Large intestine (tissue), 3 donors: Measurements from ENCODE around the gene CDS2. TPM values are rescaled to one million over a fixed set of nuclear protein-coding genes. Genes with fewer than 3 reads are reported as not detected.
"Not testable (repeated sequence)": the region's sequence is repeated elsewhere in the genome, so short reads cannot be mapped to it uniquely, and the experiment has no call there.

Source experiments
- DNase-seq, 2 donors: peaks; one replicate each; pipeline versions ENCODE4 v3.0.0 to v3.0.0-alpha.2; 2013
- H3K27ac ChIP-seq: one replicate; pipeline ENCODE4 v1.5.1; 2013; ENCODE audit warnings: low read length
- H3K27me3 ChIP-seq: 2 replicates; pipeline ENCODE4 v1.6.1; 2013; ENCODE audit warnings: low read length; ENCODE audit not compliant: control insufficient read depth, insufficient read depth
- H3K36me3 ChIP-seq: 2 replicates; pipeline ENCODE4 v1.6.1; 2013; ENCODE audit warnings: low read length; ENCODE audit not compliant: control insufficient read depth, insufficient read depth
- H3K4me1 ChIP-seq: one replicate; pipeline ENCODE4 v1.6.1; 2013; ENCODE audit warnings: low read length; ENCODE audit not compliant: control insufficient read depth, insufficient read depth
- H3K4me3 ChIP-seq: one replicate; pipeline ENCODE4 v1.5.1; 2013; ENCODE audit warnings: low read length
- H3K9me3 ChIP-seq: one replicate; pipeline ENCODE4 v1.6.1; 2013; ENCODE audit warnings: mild to moderate bottlenecking, low read depth, low read length, moderate library complexity; ENCODE audit not compliant: control insufficient read depth
- WGBS: methylation state at CpG from one replicate; pipeline ENCODE4 v1.1.5; 2013; ENCODE audit warnings: low lambda C conversion rate; ENCODE audit not compliant: insufficient coverage; 5-methylcytosine and 5-hydroxymethylcytosine counted together
- polyA plus RNA-seq: library from polyadenylated mRNA; unstranded; fragments of 120-200 nt; gene quantifications from one replicate; pipeline ENCODE4 v1.2.1, GENCODE V29; 2013

The CDS2 gene
- polyA plus RNA-seq, 1 donor: 17.0 TPM

DNA sequence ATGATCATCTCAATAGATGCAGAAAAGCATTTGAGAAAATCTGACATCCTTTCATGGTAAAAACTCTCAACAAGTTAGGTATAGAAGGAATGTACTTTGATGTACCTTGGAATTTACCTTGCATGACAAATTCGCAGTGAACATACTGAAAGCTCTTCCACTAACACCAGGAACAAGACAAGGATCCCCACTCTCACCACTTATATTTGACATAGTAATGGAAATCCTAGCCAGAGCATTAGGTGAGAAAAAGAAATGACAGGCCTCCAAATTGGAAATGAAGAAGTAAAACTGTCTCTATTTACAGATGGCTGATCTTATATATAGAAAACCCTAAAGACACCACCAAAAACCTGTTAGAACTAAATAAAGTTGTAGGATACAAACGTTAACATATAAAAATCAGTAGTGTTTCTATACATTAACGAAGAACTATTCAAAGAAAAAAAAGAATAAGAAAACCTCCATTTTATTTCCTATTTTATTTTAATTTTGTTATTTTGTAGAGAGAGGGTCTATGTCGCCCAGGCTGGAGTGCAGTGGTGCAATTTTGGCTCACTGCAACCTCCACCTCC is 34.0 kb upstream of the CDS2 start:
- Histone ChIP-seq H3K4me1 (peaks cover 3% of the 10 kb centered on the region), H3K36me3 (peaks cover 8% of the 10 kb centered on the region), H3K27me3 (no peaks in the 10 kb centered on the region), H3K9me3 (no peaks in the 10 kb centered on the region), H3K4me3 (no peak overlapping the region), H3K27ac (no peak overlapping the region)
- 71% methylated on average over 1 of the region's 4 CpGs for WGBS
- DNase-seq: no peak

DNA sequence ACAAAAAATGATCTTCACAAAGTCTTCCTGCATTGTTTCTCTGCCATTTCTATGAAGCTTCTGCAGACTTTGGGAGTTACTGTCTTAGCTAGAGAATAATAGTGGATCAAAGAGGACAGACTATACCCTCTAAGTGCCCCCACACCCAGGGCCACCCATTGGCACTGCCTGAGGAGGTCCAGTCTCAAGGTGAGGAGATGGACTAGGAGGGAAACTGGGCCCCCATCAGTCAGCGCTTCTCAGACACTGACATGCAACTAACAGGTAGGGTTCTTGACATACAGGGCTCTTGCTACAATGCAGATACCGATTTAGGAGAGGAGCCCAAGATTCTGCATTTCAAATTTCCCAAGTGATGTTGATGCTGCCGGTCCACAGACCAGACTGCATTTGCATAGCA is 31.4 kb upstream of the CDS2 start:
- WGBS: no CpG with 5 or more reads among the region's 3 CpGs
- H3K4me3 ChIP-seq: no peak overlapping the region
- H3K4me1 ChIP-seq: peaks cover 3% of the 10 kb centered on the region
- H3K36me3 ChIP-seq: peaks cover 25% of the 10 kb centered on the region
- no peaks in the 10 kb centered on the region for H3K27me3 ChIP-seq
- no peaks in the 10 kb centered on the region for H3K9me3 ChIP-seq
- no peak for DNase-seq
- no peak overlapping the region for H3K27ac ChIP-seq

DNA sequence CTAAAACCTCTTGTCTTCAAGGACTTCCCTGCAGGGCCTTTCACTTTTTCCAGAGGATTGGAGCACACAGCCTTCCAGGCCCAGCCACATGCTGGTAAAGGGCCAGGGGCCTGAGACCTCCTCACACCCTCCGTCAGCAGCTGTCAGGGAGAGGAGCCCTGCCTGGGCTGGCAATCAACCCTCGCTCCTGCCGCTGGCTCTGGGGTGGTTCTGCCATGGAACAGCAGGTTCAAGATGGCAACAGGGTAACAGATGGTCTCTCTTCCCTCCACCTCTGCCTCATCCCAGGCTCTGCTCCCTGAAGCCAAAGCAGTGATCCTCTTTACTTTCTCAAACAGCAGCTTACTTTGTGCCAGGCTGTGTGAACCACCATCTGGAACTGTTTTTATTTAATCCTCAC is 30.9 kb upstream of the CDS2 start:
- Histone ChIP-seq H3K4me1 (peaks cover under 1% of the 10 kb centered on the region), H3K4me3 (no peak overlapping the region), H3K36me3 (peaks cover 28% of the 10 kb centered on the region), H3K27me3 (no peaks in the 10 kb centered on the region), H3K9me3 (no peaks in the 10 kb centered on the region), H3K27ac (no peak overlapping the region)
- DNase-seq: no peak
- no CpG with 5 or more reads among the region's 3 CpGs for WGBS

DNA sequence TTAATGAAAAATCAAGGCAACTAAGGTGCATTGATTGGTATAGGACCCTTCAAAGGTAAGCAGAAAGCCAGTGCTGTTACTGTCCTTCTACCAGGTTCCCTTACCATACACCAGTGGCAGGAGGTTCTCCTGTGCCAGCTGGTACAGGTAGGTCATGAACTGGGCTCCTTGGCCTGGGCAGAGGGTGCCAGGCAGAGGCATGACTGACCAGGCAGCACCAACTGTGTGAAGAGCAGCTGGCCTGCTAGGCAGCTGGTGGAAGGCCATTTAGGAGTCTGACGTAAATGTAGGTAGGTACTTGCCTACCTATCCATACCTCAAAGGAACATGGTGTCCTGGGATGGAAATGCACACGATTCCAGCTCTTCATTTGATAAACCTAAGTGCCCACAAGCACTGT is 30.3 kb upstream of the CDS2 start:
- WGBS: no CpG with 5 or more reads among the region's 2 CpGs
- DNase-seq: no peak

GRCh38 chr20:5099009-5099408 is 27.8 kb upstream of the CDS2 start:
- not testable (repeated sequence) for H3K9me3 ChIP-seq, H3K27me3 ChIP-seq, DNase-seq, H3K4me1 ChIP-seq, H3K27ac ChIP-seq, H3K4me3 ChIP-seq
- H3K36me3 ChIP-seq: peaks cover 49% of the 10 kb centered on the region
- WGBS: 100% methylated on average over 1 of the region's 1 CpG

More for the DNA sequence above, 30.3 kb upstream of the CDS2 start:
- H3K27me3 ChIP-seq: no peaks in the 10 kb centered on the region
- H3K4me3 ChIP-seq: no peak overlapping the region
- no peak overlapping the region for H3K27ac ChIP-seq
- no peaks in the 10 kb centered on the region for H3K9me3 ChIP-seq
- H3K4me1 ChIP-seq: no peaks in the 10 kb centered on the region
- peaks cover 31% of the 10 kb centered on the region for H3K36me3 ChIP-seq

GRCh38 chr20:5099909-5100308 is 26.9 kb upstream of the CDS2 start:
- WGBS: no CpG with 5 or more reads among the region's 3 CpGs
- DNase-seq, H3K4me3 ChIP-seq, H3K9me3 ChIP-seq, H3K27me3 ChIP-seq, H3K27ac ChIP-seq, H3K4me1 ChIP-seq: not testable (repeated sequence)
- peaks cover 58% of the 10 kb centered on the region for H3K36me3 ChIP-seq

DNA sequence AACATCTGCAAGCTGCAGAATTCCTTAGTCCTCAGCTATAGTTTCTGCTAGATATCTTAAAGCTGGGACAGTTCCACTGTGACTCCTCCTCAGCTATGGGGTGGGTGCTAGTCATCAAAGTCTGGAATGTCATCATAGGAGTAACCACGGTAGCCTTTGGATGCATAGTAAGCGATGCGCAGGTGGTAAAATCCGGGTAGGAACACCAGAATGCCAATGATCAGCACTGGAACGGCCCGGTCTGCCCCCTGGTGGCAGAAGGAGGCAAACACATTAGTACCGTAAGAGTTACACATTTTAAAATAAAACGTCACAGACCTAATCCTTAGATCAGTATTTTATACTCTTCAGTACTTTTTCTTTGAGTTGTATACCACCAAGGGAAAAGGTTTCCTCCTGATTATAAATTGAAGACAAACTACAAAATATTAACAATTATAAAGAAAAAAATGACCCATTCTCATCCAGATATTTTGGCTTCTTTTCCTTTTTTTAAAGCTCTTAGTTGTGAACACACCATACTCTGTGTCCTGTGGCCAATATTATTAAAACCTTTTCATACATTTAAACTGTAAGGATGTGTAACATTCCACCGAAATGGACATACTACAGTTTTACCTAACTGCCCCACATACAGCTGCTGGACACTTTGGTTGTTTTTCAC is 26.0 kb upstream of the CDS2 start:
- Histone ChIP-seq H3K9me3 (no peaks in the 10 kb centered on the region), H3K27me3 (no peaks in the 10 kb centered on the region), H3K4me3 (no peak overlapping the region), H3K4me1 (no peaks in the 10 kb centered on the region), H3K27ac (no peak overlapping the region), H3K36me3 (peaks cover 65% of the 10 kb centered on the region)
- peak; percentile 44 to 53 for DNase-seq
- WGBS: 0% methylated on average over 1 of the region's 9 CpGs

DNA sequence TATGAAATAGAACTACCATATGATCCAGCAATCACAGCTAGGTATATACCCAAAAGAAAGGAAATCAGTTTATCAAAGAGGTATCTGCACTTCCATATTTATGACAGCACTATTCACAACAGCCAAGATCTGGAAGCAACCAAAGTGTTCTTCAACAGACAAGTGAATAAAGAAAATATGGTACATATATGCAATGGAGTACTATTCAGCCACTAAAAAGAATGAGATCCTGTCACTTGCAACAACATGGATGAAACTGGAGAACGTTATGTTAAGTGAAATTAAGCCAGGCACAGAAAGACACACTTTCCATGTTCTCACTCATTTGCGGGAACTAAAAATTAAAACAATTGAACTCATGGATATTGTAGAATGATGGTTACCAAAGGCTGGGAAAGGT is 22.3 kb upstream of the CDS2 start:
- H3K27ac ChIP-seq: no peak overlapping the region
- no peaks in the 10 kb centered on the region for H3K27me3 ChIP-seq
- no peaks in the 10 kb centered on the region for H3K9me3 ChIP-seq
- peaks cover 72% of the 10 kb centered on the region for H3K36me3 ChIP-seq
- H3K4me3 ChIP-seq: no peak overlapping the region
- H3K4me1 ChIP-seq: no peaks in the 10 kb centered on the region
- WGBS: 92% methylated on average over 2 of the region's 2 CpGs
- no peak for DNase-seq

GRCh38 chr20:5109276-5109675 is 17.5 kb upstream of the CDS2 start:
- Histone ChIP-seq H3K9me3 (no peaks in the 10 kb centered on the region), H3K36me3 (peaks cover 56% of the 10 kb centered on the region)
- WGBS: no CpG with 5 or more reads among the region's 5 CpGs

DNA sequence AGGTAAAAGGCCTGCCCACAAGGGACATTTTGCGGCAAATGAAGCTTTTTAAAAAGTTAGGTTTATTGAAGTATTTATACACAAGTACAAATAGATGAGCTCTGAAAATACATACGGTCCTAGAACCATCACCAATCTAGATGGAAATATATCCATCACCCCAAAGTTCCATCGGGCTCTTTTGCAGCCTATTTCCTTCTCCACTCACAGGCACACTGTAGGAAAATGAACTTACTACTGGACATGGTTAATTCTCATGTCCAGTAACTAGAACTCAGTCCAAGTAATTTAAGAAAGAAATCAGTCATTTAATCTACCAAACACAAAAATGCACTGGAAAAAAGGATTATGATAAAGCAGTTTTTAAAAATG is 13.2 kb upstream of the CDS2 start:
- DNase-seq: no peak
- H3K36me3 ChIP-seq: peaks cover 38% of the 10 kb centered on the region
- WGBS: no CpG with 5 or more reads among the region's 3 CpGs

More at GRCh38 chr20:5109276-5109675, 17.5 kb upstream of the CDS2 start:
- H3K27me3 ChIP-seq: no peaks in the 10 kb centered on the region
- H3K4me1 ChIP-seq: peaks cover 8% of the 10 kb centered on the region
- no peak overlapping the region for H3K27ac ChIP-seq
- no peak overlapping the region for H3K4me3 ChIP-seq
- DNase-seq: no peak

DNA sequence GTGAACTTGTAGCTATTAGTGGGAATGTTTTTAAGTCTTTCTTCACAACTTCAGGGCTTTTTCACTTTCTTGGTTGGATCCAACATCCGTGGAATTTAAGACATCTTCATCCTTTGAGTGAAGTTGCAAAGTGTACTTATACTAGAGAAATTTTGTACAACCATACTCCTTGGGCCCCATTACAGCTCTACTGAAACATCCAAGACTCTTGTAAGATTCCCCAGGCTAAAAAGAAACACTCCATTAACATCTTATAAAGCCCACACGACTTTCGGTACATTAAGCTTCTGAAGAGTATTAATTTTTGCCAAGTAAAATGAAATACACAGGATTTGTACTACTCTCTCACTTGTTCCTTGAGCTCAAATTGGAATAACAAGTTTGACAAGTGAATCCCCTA is 12.4 kb upstream of the CDS2 start:
- no peak for DNase-seq
- H3K9me3 ChIP-seq: no peaks in the 10 kb centered on the region
- no peak overlapping the region for H3K4me3 ChIP-seq
- peaks cover 36% of the 10 kb centered on the region for H3K36me3 ChIP-seq
- H3K4me1 ChIP-seq: peaks cover 8% of the 10 kb centered on the region
- H3K27ac ChIP-seq: no peak overlapping the region
- WGBS: 60% methylated on average over 1 of the region's 3 CpGs
- no peaks in the 10 kb centered on the region for H3K27me3 ChIP-seq

More for the DNA sequence above, 13.2 kb upstream of the CDS2 start:
- H3K4me3 ChIP-seq: peak overlapping the region; percentile 98
- no peaks in the 10 kb centered on the region for H3K9me3 ChIP-seq
- H3K4me1 ChIP-seq: peaks cover 8% of the 10 kb centered on the region
- peak overlapping the region; percentile 97 for H3K27ac ChIP-seq
- no peaks in the 10 kb centered on the region for H3K27me3 ChIP-seq
